ENCODE results near the gene GALK2.

GALK2 gene

GRCh38 chr15:49135342-49135857 is 34.6 kb upstream of the GALK2 start:
- peak overlapping the region; percentile 17; the same call in 1 of the 2 replicates for H3K27ac ChIP-seq (ENCODE audit: low read length)
- H3K4me3 ChIP-seq (ENCODE audit: low read length) = no peak overlapping the region; the same call in 1 of the 2 replicates
- H3K27me3 ChIP-seq (replicated peaks; ENCODE audit: insufficient read depth, low read length) = no peaks in the 10 kb centered on the region
- peak overlapping the region; percentile 50 for H3K4me2 ChIP-seq (ENCODE audit: low read depth, low read length)
- no peaks in the 10 kb centered on the region for H3K9me2 ChIP-seq (replicated peaks; ENCODE audit: insufficient read depth, low read length)
- no peaks in the 10 kb centered on the region for H3F3A ChIP-seq (ENCODE audit: insufficient read depth, low read length)
- peaks cover 16% of the 10 kb centered on the region; the same call in 1 of the 2 replicates for H3K36me3 ChIP-seq (replicated peaks; ENCODE audit: insufficient read depth, low read length)
- TF ChIP-seq EZH2 (optimal IDR thresholded peaks at IDR 0.05; ENCODE audit: low read depth, low read length) (no peak), CTCF (IDR thresholded peaks at IDR 0.05; ENCODE audit: low read length) (no peak), EZH2phosphoT487 (IDR thresholded peaks at IDR 0.05; ENCODE audit: low read length) (no peak)
- H3K9me3 ChIP-seq (replicated peaks; ENCODE audit: insufficient read depth, low read length) = no peaks in the 10 kb centered on the region
- peaks cover 16% of the 10 kb centered on the region for H3K4me1 ChIP-seq (ENCODE audit: low read length)
- H3K79me2 ChIP-seq (ENCODE audit: low read length) = peaks cover 34% of the 10 kb centered on the region
- no peak for DNase-seq
- no peak overlapping the region; the same call in 1 of the 2 replicates for H3K9ac ChIP-seq (ENCODE audit: low read length)
- H2AFZ ChIP-seq (ENCODE audit: low read length) = no peak overlapping the region
- H4K20me1 ChIP-seq (ENCODE audit: insufficient read depth, low read length) = no peaks in the 10 kb centered on the region

- Histone ChIP-seq H4K20me1 (ENCODE audit: insufficient read depth, low read length) (no peaks in the 10 kb centered on the region), H3F3A (ENCODE audit: insufficient read depth, low read length) (no peaks in the 10 kb centered on the region), H3K9me2 (replicated peaks; ENCODE audit: insufficient read depth, low read length) (no peaks in the 10 kb centered on the region), H3K4me1 (ENCODE audit: low read length) (peaks cover 16% of the 10 kb centered on the region), H3K4me2 (ENCODE audit: low read depth, low read length) (peak overlapping the region; percentile 50), H2AFZ (ENCODE audit: low read length) (no peak overlapping the region), H3K79me2 (ENCODE audit: low read length) (peaks cover 39% of the 10 kb centered on the region), H3K27ac (ENCODE audit: low read length) (no peak overlapping the region), H3K4me3 (ENCODE audit: low read length) (no peak overlapping the region), H3K9ac (ENCODE audit: low read length) (no peak overlapping the region), H3K9me3 (replicated peaks; ENCODE audit: insufficient read depth, low read length) (no peaks in the 10 kb centered on the region), H3K36me3 (replicated peaks; ENCODE audit: insufficient read depth, low read length) (peaks cover 20% of the 10 kb centered on the region; the same call in 1 of the 2 replicates), H3K27me3 (replicated peaks; ENCODE audit: insufficient read depth, low read length) (no peaks in the 10 kb centered on the region)
- no peak for DNase-seq
- TF ChIP-seq EZH2 (optimal IDR thresholded peaks at IDR 0.05; ENCODE audit: low read depth, low read length) (no peak), CTCF (IDR thresholded peaks at IDR 0.05; ENCODE audit: low read length) (no peak), EZH2phosphoT487 (IDR thresholded peaks at IDR 0.05; ENCODE audit: low read length) (no peak)
Measured at GRCh38 chr15:49135911-49136310, 34.1 kb upstream of the GALK2 start.

- H3K27me3 ChIP-seq (replicated peaks; ENCODE audit: insufficient read depth, low read length) = no peaks in the 10 kb centered on the region
- H3F3A ChIP-seq (ENCODE audit: insufficient read depth, low read length) = no peaks in the 10 kb centered on the region
- H3K4me2 ChIP-seq (ENCODE audit: low read depth, low read length) = no peak overlapping the region
- no peak for DNase-seq
- H3K36me3 ChIP-seq (replicated peaks; ENCODE audit: insufficient read depth, low read length) = peaks cover 32% of the 10 kb centered on the region
- no peak overlapping the region for H3K27ac ChIP-seq (ENCODE audit: low read length)
- peaks cover 16% of the 10 kb centered on the region for H3K4me1 ChIP-seq (ENCODE audit: low read length)
- no peaks in the 10 kb centered on the region for H3K9me2 ChIP-seq (replicated peaks; ENCODE audit: insufficient read depth, low read length)
- no peak for TF ChIP-seq CTCF (IDR thresholded peaks at IDR 0.05; ENCODE audit: low read length)
- no peak for TF ChIP-seq EZH2phosphoT487 (IDR thresholded peaks at IDR 0.05; ENCODE audit: low read length)
- TF ChIP-seq EZH2 (optimal IDR thresholded peaks at IDR 0.05; ENCODE audit: low read depth, low read length) = no peak
- no peak overlapping the region for H3K4me3 ChIP-seq (ENCODE audit: low read length)
- H3K79me2 ChIP-seq (ENCODE audit: low read length) = peaks cover 59% of the 10 kb centered on the region
- H2AFZ ChIP-seq (ENCODE audit: low read length) = no peak overlapping the region
- H3K9me3 ChIP-seq (replicated peaks; ENCODE audit: insufficient read depth, low read length) = no peaks in the 10 kb centered on the region
- H3K9ac ChIP-seq (ENCODE audit: low read length) = no peak overlapping the region
- no peaks in the 10 kb centered on the region for H4K20me1 ChIP-seq (ENCODE audit: insufficient read depth, low read length)
Measured at GRCh38 chr15:49137861-49138260, 32.2 kb upstream of the GALK2 start.

All from MM.1S (cell line).